Fibroblast of pulmonary artery (primary cell): Measurements from ENCODE around the gene APOBEC3C.
"Not testable (repeated sequence)": the region's sequence is repeated elsewhere in the genome, so short reads cannot be mapped to it uniquely, and the experiment has no call there.

Experiments used
- DNase-seq: peaks from one replicate; pipeline ENCODE4 v3.0.0-alpha.2; 2010; ENCODE audit warnings: low read depth
- H3K4me3 ChIP-seq: replicated peaks from 2 replicates; pipeline ENCODE4 v1.5.1; 2011; ENCODE audit warnings: low read depth, mild to moderate bottlenecking, control low read depth, low read length, moderate library complexity
- TF ChIP-seq, protein P1 (sequence below): IDR thresholded peaks from 2 replicates; pipeline ENCODE4 v1.5.1; 2011; ENCODE audit warnings: mild to moderate bottlenecking, control low read depth, low read length, inconsistent platforms; ENCODE audit errors: missing control alignments

APOBEC3C gene

DNA sequence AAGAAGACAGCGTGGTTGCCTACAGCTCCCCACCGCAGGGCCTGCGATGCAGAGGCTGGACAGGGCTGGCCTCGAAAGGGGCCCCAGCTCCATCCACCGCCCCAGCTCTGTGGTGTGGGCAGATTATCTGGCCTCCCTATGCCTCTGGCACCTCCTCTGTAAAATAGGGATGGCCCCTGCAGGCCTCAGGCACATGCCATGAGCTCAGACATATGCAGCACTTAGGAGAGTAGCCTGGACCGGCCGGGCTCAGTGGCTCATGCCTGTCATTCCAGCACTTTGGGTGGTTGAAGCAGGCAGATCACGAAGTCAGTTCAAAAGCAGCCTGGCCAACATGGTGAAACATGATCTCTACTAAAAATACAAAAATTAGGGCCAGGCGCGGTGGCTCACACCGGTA is 14.2 kb downstream of the APOBEC3C start:
- DNase-seq = no peak
- no peak overlapping the region for H3K4me3 ChIP-seq
- TF ChIP-seq, protein P1, sequence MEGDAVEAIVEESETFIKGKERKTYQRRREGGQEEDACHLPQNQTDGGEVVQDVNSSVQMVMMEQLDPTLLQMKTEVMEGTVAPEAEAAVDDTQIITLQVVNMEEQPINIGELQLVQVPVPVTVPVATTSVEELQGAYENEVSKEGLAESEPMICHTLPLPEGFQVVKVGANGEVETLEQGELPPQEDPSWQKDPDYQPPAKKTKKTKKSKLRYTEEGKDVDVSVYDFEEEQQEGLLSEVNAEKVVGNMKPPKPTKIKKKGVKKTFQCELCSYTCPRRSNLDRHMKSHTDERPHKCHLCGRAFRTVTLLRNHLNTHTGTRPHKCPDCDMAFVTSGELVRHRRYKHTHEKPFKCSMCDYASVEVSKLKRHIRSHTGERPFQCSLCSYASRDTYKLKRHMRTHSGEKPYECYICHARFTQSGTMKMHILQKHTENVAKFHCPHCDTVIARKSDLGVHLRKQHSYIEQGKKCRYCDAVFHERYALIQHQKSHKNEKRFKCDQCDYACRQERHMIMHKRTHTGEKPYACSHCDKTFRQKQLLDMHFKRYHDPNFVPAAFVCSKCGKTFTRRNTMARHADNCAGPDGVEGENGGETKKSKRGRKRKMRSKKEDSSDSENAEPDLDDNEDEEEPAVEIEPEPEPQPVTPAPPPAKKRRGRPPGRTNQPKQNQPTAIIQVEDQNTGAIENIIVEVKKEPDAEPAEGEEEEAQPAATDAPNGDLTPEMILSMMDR = no peak

- TF ChIP-seq, protein P1 = no peak
- no peak for DNase-seq
- H3K4me3 ChIP-seq = no peak overlapping the region
These were observed 15.2 kb downstream of the APOBEC3C start for GRCh38 chr22:39029227-39029626.

- DNase-seq = no peak
- TF ChIP-seq, protein P1 = no peak
- H3K4me3 ChIP-seq = no peak overlapping the region
These were observed 16.6 kb downstream of the APOBEC3C start for GRCh38 chr22:39030705-39031104.

GRCh38 chr22:39031434-39032295 is 17.6 kb downstream of the APOBEC3C start:
- not testable (repeated sequence) for H3K4me3 ChIP-seq, DNase-seq

DNA sequence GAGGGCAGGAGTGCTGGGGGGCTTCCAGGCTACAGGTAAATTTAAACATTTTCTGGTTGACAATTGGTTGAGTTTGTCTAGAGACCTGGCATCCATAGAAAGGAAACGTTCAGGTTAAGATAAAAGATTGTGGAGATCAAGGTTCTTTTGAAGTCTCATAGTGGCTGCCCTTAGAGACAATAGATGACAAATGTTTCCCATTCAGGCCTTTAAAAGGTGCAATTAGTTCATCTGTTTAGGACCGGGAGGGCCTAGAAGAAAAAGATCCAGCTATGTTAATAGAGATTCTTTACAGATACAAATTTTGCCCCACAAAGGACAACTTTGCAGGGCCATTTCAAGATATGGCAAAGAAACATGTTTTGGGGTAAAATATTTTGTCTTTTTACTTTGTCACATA is 23.0 kb downstream of the APOBEC3C start:
- not testable (repeated sequence) for H3K4me3 ChIP-seq, DNase-seq

DNA sequence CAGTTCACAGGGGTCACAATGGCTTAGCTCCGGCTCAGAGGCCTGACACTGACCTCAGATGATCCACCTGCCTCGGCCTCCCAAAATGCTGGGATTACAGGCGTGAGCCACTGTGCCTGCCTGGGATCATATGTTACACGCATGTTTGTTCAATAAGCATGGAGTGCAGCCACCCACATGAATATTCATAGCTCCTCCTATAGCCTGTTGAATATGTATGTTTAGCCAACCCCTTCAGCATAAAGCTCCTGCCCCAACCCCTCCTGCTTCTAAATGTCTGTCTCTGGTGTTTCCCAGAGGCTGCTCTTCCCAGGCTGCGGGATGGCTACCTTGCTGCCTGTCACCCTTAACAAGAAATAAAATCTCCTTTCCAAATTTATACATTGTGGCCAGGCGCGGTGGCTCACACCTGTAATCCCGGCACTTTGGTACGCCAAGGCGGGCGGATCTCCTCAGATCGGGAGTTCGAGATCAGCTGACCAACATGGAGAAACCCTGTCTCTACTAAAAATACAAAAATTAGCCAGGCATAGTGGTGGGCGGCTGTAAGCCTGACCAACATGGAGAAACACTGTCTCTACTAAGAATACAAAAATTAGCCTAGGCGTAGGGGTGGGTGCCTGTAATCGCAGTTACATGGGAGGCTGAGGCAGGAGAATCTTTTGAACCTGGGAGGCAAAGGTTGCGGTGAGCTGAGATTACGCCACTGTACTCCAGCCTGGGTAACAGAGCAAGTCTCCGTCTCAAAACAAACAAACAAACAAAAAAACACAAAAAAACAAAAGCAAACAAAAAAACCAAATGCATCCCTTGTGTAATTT is 25.5 kb downstream of the APOBEC3C start:
- H3K4me3 ChIP-seq = no peak overlapping the region
- TF ChIP-seq, protein P1 = no peak

DNA sequence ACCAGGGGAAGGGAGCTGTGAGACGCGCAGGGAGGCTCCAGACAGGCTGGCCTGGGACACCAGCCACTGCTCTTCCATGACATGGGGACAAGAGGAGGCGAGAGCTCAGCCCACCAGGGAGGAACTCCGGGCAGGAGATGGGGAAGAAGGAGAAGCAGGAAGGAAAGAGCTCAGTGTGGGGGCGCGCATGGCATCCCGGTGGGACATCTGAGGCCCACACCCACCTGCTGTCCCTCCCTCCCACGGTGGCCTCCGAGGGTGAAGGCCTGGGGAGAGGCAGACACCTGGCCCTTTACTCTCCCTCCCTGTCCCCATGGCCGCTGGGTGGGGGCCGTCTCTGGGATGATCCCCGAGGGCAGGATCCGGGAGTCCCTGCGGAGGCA is 26.1 kb downstream of the APOBEC3C start:
- H3K4me3 ChIP-seq, DNase-seq: not testable (repeated sequence)

More for the DNA sequence above, 25.5 kb downstream of the APOBEC3C start:
- no peak for DNase-seq

DNA sequence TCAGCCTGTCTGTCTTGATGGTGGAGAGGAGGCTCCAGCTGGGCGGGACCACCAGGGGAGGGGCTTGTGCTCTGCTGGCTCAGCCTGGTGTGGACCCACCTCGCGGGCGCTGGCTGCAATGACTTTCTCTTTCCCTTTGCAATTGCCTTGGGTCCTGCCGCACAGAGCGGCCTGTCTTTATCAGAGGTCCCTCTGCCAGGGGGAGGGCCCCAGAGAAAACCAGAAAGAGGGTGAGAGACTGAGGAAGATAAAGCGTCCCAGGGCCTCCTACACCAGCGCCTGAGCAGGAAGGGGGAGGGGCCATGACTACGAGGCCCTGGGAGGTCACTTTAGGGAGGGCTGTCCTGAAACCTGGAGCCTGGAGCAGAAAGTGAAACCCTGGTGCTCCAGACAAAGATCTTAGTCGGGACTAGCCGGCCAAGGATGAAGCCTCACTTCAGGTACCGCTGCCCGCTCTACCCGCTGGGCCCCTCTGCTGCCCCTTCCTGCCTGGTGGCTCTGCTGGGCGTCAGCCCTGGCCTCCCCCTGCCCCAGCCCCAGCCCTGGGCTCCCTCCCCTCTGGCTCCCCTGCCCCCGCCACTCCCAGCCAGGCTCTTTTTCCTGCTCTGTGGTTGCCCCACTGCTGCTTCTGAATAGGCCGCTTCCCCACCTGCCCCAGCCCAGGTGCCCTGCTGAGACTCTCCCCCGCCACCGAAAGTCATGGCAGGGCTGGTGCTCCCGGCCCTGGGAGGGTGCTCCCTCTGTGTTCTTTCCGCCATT is 26.7 kb downstream of the APOBEC3C start, which contains the start of gene APOBEC3F:
TSS of gene APOBEC3F (plus strand) at position 327 of the 759 bp plus-strand sequence. CDS start at position 424, 97 bp downstream.
- peak; percentile 67 for DNase-seq
- peak within 1 kb of the TSS; percentile 73 for H3K4me3 ChIP-seq
